ENCODE data around the gene FAM98C.

GRCh38 chr19:38451629-38452028, 48.7 kb downstream of the FAM98C start:
- TF ChIP-seq CTCF (IDR thresholded peaks at IDR 0.05; ENCODE audit: low read length) (no peak), EZH2 (IDR thresholded peaks at IDR 0.05; ENCODE audit: borderline replicate concordance, low read length) (no peak)
